GM08714 (cell line): ENCODE results near the gene RCBTB2.

Experiments used
- H3K4me3 ChIP-seq: fragments of 200-500 bp; sonication (Bioruptor generic); 2 replicates; pipeline ENCODE4 v1.5.1; 2014; ENCODE audit warnings: mild to moderate bottlenecking, low read length, inconsistent platforms
- ZNF274 ChIP-seq: IDR thresholded peaks from 2 replicates; pipeline ENCODE4 v1.6.1; 2012; ENCODE audit warnings: mild to moderate bottlenecking, low read depth, low read length

The RCBTB2 gene

GRCh38 chr13:48448285-48448958 is 84.5 kb downstream of the RCBTB2 start:
- no peak overlapping the region for H3K4me3 ChIP-seq

GRCh38 chr13:48446464-48446863 is 86.4 kb downstream of the RCBTB2 start:
- no peak overlapping the region for H3K4me3 ChIP-seq
- no peak for TF ChIP-seq ZNF274

More at GRCh38 chr13:48448285-48448958, 84.5 kb downstream of the RCBTB2 start:
- TF ChIP-seq ZNF274 = no peak

GRCh38 chr13:48443442-48444208 is 89.3 kb downstream of the RCBTB2 start:
- TF ChIP-seq ZNF274 = no peak
- H3K4me3 ChIP-seq = no peak overlapping the region
